A549 (cell line): Measurements from ENCODE around the gene CLIP2. TPM values are rescaled to one million over a fixed set of nuclear protein-coding genes. Genes with fewer than 3 reads are reported as not detected.
"Not testable (repeated sequence)": the region's sequence is repeated elsewhere in the genome, so short reads cannot be mapped to it uniquely, and the experiment has no call there.

Experiments
- ATAC-seq, 2 experiments: fragments of 200-7000 bp in 1 of 2; fragments of >200 bp in 1 of 2; cut with Nextera tagmentation in 1 of 2; cut with Tn5 transposase in 1 of 2; 3 replicates each; pipeline versions ENCODE4 v1.8.0 to v1.9.1; 2018 to 2020; ENCODE audit warnings: mild to moderate bottlenecking in 1 of 2, moderate library complexity in 1 of 2
- CTCF ChIA-PET: fragments of 300-600 bp; sonication (Branson Sonifier 250); formaldehyde crosslinking; extraction: SDS; loops from one replicate; lab custom pipeline; 2021; ENCODE audit warnings: antibody characterized with exemption, inconsistent platforms; lab: Yijun Ruan, JAX
- POLR2A ChIA-PET: fragments of 350-600 bp; formaldehyde crosslinking; extraction: SDS; loops from one replicate; lab custom pipeline; 2021; ENCODE audit warnings: antibody characterized with exemption, inconsistent platforms; lab: Yijun Ruan, JAX
- DNase-seq, 2 experiments: peaks; one replicate each; pipeline versions ENCODE4 v3.0.0 to v3.0.0-alpha.2; 2011 to 2016; ENCODE audit warnings: low read depth in 1 of 2, low spot score in 1 of 2
- FAIRE-seq: peaks from 2 replicates; lab custom pipeline; 2011; peaks lifted over from hg19 to GRCh38; lab: Jason Lieb, UNC
- H3K27ac ChIP-seq, 2 experiments: fragments of >200 bp; sonication (Bioruptor Twin); formaldehyde crosslinking; 3 replicates each; pipeline ENCODE4 v1.5.1; 2016 to 2017
- H3K4me1 ChIP-seq: fragments of >200 bp; sonication (Bioruptor Twin); formaldehyde crosslinking; 3 replicates; pipeline ENCODE4 v1.6.1; 2016
- H3K4me2 ChIP-seq: fragments of >200 bp; sonication (Bioruptor Twin); formaldehyde crosslinking; 3 replicates; pipeline ENCODE4 v1.6.1; 2016
- H3K4me3 ChIP-seq: fragments of >200 bp; sonication (Bioruptor Twin); formaldehyde crosslinking; 3 replicates; pipeline ENCODE4 v1.5.1; 2016
- H3K9me3 ChIP-seq: fragments of >200 bp; sonication (Bioruptor Twin); formaldehyde crosslinking; 3 replicates; pipeline ENCODE4 v1.6.1; 2016
- CEBPB ChIP-seq, 2 experiments: fragments of >200 bp in 1 of 2; sonication (Bioruptor Twin) in 1 of 2; formaldehyde crosslinking in 1 of 2; IDR thresholded peaks; 2 replicates each; pipeline ENCODE4 v1.6.1; 2012 to 2016
- CTCF ChIP-seq: fragments of >200 bp; sonication (Bioruptor Twin); formaldehyde crosslinking; IDR thresholded peaks from 3 replicates; pipeline ENCODE4 v1.5.1; 2016
- RAD21 ChIP-seq, 2 experiments: fragments of >200 bp in 1 of 2; sonication (Bioruptor Twin) in 1 of 2; formaldehyde crosslinking in 1 of 2; IDR thresholded peaks in 1 of 2; conservative IDR thresholded peaks in 1 of 2; 2 replicates in 1 of 2; 3 replicates in 1 of 2; pipeline ENCODE4 v1.6.1; 2012 to 2018; ENCODE audit warnings: inconsistent platforms in 1 of 2
- REST ChIP-seq: fragments of 200-600 bp; sonication (generic); IDR thresholded peaks from 2 replicates; pipeline ENCODE4 v1.6.1; 2016; ENCODE audit warnings: antibody characterized with exemption, mild to moderate bottlenecking, moderate library complexity
- SMC3 ChIP-seq: fragments of >200 bp; sonication (Bioruptor Twin); formaldehyde crosslinking; IDR thresholded peaks from 3 replicates; pipeline ENCODE4 v1.6.1; 2018; ENCODE audit warnings: inconsistent platforms
- WGBS: methylation state at CpG from one replicate; pipeline ENCODE4 v1.1.6; 2017; ENCODE audit errors: missing lambda C conversion rate; 5-methylcytosine and 5-hydroxymethylcytosine counted together
- polyA plus RNA-seq, 4 experiments: library from polyadenylated mRNA; depleted of rRNA in 3 of 4; stranded (reverse); fragments of >200 nt; fragmentation: RNase III in 1 of 4; extraction: RNeasy Plus Mini Kit Qiagen cat#74134 plus additional on column Dnase treatment in 1 of 4; gene quantifications; 2 replicates in 3 of 4; 3 replicates in 1 of 4; pipeline ENCODE4 v1.2.3, GENCODE V29; 2011 to 2017

CLIP2 gene
- polyA plus RNA-seq, 2 of the 4 experiments (the other 2 are of a cell fraction), result 3.7 to 17.0 TPM

GRCh38 chr7:74388880-74389415 lies 99.7 kb downstream of the CLIP2 start (continued):
- no peak for TF ChIP-seq REST
- TF ChIP-seq, all 56 proteins: peak for 0

GRCh38 chr7:74393722-74394121 lies 104.5 kb downstream of the CLIP2 start:
- WGBS, result 78% methylated on average over 6 of the region's 6 CpGs
- ATAC-seq, result peak; percentile 84 to 89
- H3K27ac ChIP-seq, result peak overlapping the region in 1 of 2 experiments; percentile 49; a peak in 2 of 6 replicates
- POLR2A ChIA-PET, H3K9me3 ChIP-seq, H3K4me3 ChIP-seq, H3K4me2 ChIP-seq, H3K4me1 ChIP-seq: not testable (repeated sequence)
- peak; percentile 49 for FAIRE-seq
- DNase-seq, result peak in 1 of 2 experiments; percentile 51
- TF ChIP-seq CEBPB (IDR thresholded peaks at IDR 0.05), result peak; percentile 65 to 84; a peak in 3 of 4 replicates
- peak; percentile 67 for TF ChIP-seq SMC3
- TF ChIP-seq RAD21 (conservative IDR thresholded peaks at IDR 0.05 in 1 of 2, IDR thresholded peaks at IDR 0.05 in 1 of 2), result peak; percentile 75 to 76
- TF ChIP-seq CTCF, result peak; percentile 60
- TF ChIP-seq REST, result peak; percentile 61; the same call in 1 of the 2 replicates
- CTCF ChIA-PET, result interaction anchor here (0.6 to 22.8 kb wide), 30 partner anchors 8 to 528 kb away, joined by 3 to 684 read pairs (median 4); partner anchors contain the start of genes CLIP2 and LAT2

- FAIRE-seq, H3K4me3 ChIP-seq: not testable (repeated sequence)
- 0 out of 6 replicates have a peak overlapping the region, but pooled peaks of 1 of the 2 experiments have one; percentile 31 for H3K27ac ChIP-seq
- 48% methylated on average over 3 of the region's 3 CpGs for WGBS
- DNase-seq, result peak in 1 of 2 experiments; percentile 38
- TF ChIP-seq SMC3, result peak; percentile 57; the same call in 2 of the 3 replicates
- TF ChIP-seq CTCF, result peak; percentile 47
- peak; percentile 66 to 67 for TF ChIP-seq RAD21 (conservative IDR thresholded peaks at IDR 0.05 in 1 of 2, IDR thresholded peaks at IDR 0.05 in 1 of 2)
- peak; percentile 49 to 84; a peak in 3 of 4 replicates for TF ChIP-seq CEBPB (IDR thresholded peaks at IDR 0.05)
- TF ChIP-seq, all 56 proteins: peak for 4; not testable (repeated sequence) for 52
- ATAC-seq, result peak; percentile 80 to 83
- POLR2A ChIA-PET, H3K4me2 ChIP-seq, H3K4me1 ChIP-seq, H3K9me3 ChIP-seq: not testable (repeated sequence)
- CTCF ChIA-PET, result interaction anchor here (0.6 to 22.8 kb wide), 25 partner anchors 7 to 330 kb away, joined by 3 to 684 read pairs (median 4); partner anchors contain the start of genes CLIP2 and LAT2
Observed at GRCh38 chr7:74394601-74395000, 105.4 kb downstream of the CLIP2 start.
